Subcutaneous abdominal adipose tissue (tissue), 5 donors: ENCODE results near the gene URGCP.
A peak's percentile ranks its signal among the peaks of the same experiment; 100 is the strongest.

Experiments used
- H3K27ac ChIP-seq: one replicate; pipeline ENCODE4 v1.7.0; 2013; ENCODE audit warnings: low read depth, mild to moderate bottlenecking, inconsistent platforms, low read length, moderate library complexity
- H3K27me3 ChIP-seq, 5 donors: one replicate each; pipeline ENCODE4 v1.7.0; 2013; ENCODE audit warnings: low read length in 5 of 5, inconsistent platforms in 1 of 5; ENCODE audit not compliant: control insufficient read depth in 5 of 5, insufficient read depth in 4 of 5
- H3K36me3 ChIP-seq, 5 donors: one replicate each; pipeline ENCODE4 v1.7.0; 2013; ENCODE audit warnings: low read length in 5 of 5; ENCODE audit not compliant: control insufficient read depth in 5 of 5, insufficient read depth in 5 of 5
- H3K4me1 ChIP-seq, 5 donors: one replicate each; pipeline ENCODE4 v1.7.0; 2013; ENCODE audit warnings: low read length in 5 of 5, mild to moderate bottlenecking in 3 of 5, moderate library complexity in 1 of 5; ENCODE audit not compliant: control insufficient read depth in 5 of 5, insufficient read depth in 5 of 5
- H3K4me3 ChIP-seq, 5 donors: one replicate each; pipeline ENCODE4 v1.7.0; 2013; ENCODE audit warnings: low read length in 5 of 5, low read depth in 1 of 5
- H3K9ac ChIP-seq, 5 donors: one replicate each; pipeline ENCODE4 v1.7.0; 2013; ENCODE audit warnings: low read length in 5 of 5, mild to moderate bottlenecking in 4 of 5, moderate library complexity in 3 of 5
- H3K9me3 ChIP-seq, 5 donors: one replicate each; pipeline ENCODE4 v1.7.0; 2013; ENCODE audit warnings: low read length in 5 of 5; ENCODE audit not compliant: control insufficient read depth in 5 of 5
- donor health status: healthy.
- donor health status: healthy.
- donor health status: healthy.
- donor health status: healthy.
- donor health status: healthy.

The URGCP gene

GRCh38 chr7:43868181-43868580 is 38.2 kb downstream of the URGCP start:
- Histone ChIP-seq H3K27ac (no peak overlapping the region), H3K4me3 (peak overlapping the region in 4 of 5 donors; percentile 52 to 87 (median 80)), H3K27me3 (no peaks in the 10 kb centered on the region), H3K4me1 (peaks cover 16 to 37% (median 34%) of the 10 kb centered on the region in 5 donors), H3K36me3 (peaks cover 4 to 20% (median 17%) of the 10 kb centered on the region in 5 donors), H3K9ac (peak overlapping the region in 3 of 5 donors; percentile 42 to 84 (median 73)), H3K9me3 (no peaks in the 10 kb centered on the region)

GRCh38 chr7:43865277-43865676 is 41.1 kb downstream of the URGCP start:
- Histone ChIP-seq H3K9me3 (no peaks in the 10 kb centered on the region), H3K4me3 (no peak overlapping the region), H3K27ac (no peak overlapping the region), H3K9ac (no peak overlapping the region), H3K27me3 (no peaks in the 10 kb centered on the region), H3K4me1 (peaks cover 4 to 19% (median 16%) of the 10 kb centered on the region in 5 donors), H3K36me3 (peaks cover 4 to 20% (median 17%) of the 10 kb centered on the region in 5 donors)

- H3K27ac ChIP-seq = no peak overlapping the region
- peaks cover 4 to 20% (median 17%) of the 10 kb centered on the region in 5 donors for H3K36me3 ChIP-seq
- no peak overlapping the region for H3K9ac ChIP-seq
These were observed 42.3 kb downstream of the URGCP start for GRCh38 chr7:43864126-43864525.

DNA sequence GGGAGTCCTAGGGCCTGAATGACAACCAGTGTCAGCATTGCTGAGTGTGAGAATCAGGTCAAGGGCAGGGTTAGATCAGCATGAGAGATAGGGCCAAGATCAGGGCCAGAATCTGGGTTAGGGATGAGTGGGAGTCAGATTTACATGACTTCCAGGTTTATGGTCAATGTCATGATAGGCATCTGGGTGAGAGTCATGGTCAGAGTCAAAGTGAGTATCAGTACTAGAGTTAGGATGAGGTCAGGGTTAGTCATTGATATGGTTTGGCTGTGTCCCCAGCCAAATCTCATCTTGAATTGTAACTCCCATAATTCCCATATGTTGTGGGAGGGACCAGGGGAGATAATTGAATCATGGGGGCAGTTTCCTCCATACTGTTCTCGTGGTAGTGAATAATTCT is 49.4 kb downstream of the URGCP start:
- Histone ChIP-seq H3K9ac (no peak overlapping the region), H3K4me1 (no peaks in the 10 kb centered on the region), H3K36me3 (no peaks in the 10 kb centered on the region), H3K27me3 (no peaks in the 10 kb centered on the region), H3K27ac (no peak overlapping the region), H3K9me3 (no peaks in the 10 kb centered on the region), H3K4me3 (no peak overlapping the region)

More at GRCh38 chr7:43864126-43864525, 42.3 kb downstream of the URGCP start:
- Histone ChIP-seq H3K27me3 (no peaks in the 10 kb centered on the region), H3K4me1 (peaks cover 0 to 12% (median 11%) of the 10 kb centered on the region in 5 donors), H3K9me3 (no peaks in the 10 kb centered on the region), H3K4me3 (no peak overlapping the region)

GRCh38 chr7:43856316-43856715 is 50.1 kb downstream of the URGCP start:
- H3K27me3 ChIP-seq = no peaks in the 10 kb centered on the region
- H3K27ac ChIP-seq = no peak overlapping the region
- no peak overlapping the region for H3K4me3 ChIP-seq
- no peaks in the 10 kb centered on the region for H3K4me1 ChIP-seq
- no peaks in the 10 kb centered on the region for H3K36me3 ChIP-seq
- H3K9me3 ChIP-seq = no peaks in the 10 kb centered on the region
- H3K9ac ChIP-seq = no peak overlapping the region

GRCh38 chr7:43855176-43855575 is 51.2 kb downstream of the URGCP start:
- Histone ChIP-seq H3K4me1 (no peaks in the 10 kb centered on the region), H3K9ac (no peak overlapping the region), H3K36me3 (no peaks in the 10 kb centered on the region), H3K4me3 (no peak overlapping the region), H3K27me3 (no peaks in the 10 kb centered on the region), H3K9me3 (no peaks in the 10 kb centered on the region), H3K27ac (no peak overlapping the region)

DNA sequence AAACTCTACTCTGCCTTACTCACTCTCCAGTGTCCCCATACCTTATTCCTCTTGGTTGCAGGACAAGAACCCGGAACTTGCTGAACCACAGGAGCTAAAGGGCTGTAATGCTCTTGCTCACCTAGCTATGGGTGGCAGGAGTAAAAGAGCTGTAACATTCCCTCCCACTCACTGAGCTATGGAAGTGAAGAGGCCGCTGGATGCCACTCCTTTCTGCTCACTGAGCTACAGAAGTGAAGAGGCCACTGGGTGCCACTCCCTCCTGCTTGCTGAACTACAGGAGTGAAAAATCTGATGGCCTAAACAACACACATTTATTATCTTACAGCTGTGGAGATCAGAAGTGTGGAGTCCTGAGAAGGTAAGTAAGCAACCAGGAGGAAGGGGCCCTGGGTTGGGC is 54.6 kb downstream of the URGCP start:
- Histone ChIP-seq H3K9ac (no peak overlapping the region), H3K36me3 (no peaks in the 10 kb centered on the region), H3K27ac (no peak overlapping the region), H3K27me3 (no peaks in the 10 kb centered on the region), H3K9me3 (no peaks in the 10 kb centered on the region), H3K4me1 (no peaks in the 10 kb centered on the region), H3K4me3 (no peak overlapping the region)

GRCh38 chr7:43850348-43851116 is 55.9 kb downstream of the URGCP start:
- no peaks in the 10 kb centered on the region for H3K4me1 ChIP-seq
- H3K4me3 ChIP-seq = no peak overlapping the region
- no peaks in the 10 kb centered on the region for H3K9me3 ChIP-seq
- no peak overlapping the region for H3K27ac ChIP-seq
- H3K9ac ChIP-seq = no peak overlapping the region
- H3K36me3 ChIP-seq = no peaks in the 10 kb centered on the region
- H3K27me3 ChIP-seq = no peaks in the 10 kb centered on the region

DNA sequence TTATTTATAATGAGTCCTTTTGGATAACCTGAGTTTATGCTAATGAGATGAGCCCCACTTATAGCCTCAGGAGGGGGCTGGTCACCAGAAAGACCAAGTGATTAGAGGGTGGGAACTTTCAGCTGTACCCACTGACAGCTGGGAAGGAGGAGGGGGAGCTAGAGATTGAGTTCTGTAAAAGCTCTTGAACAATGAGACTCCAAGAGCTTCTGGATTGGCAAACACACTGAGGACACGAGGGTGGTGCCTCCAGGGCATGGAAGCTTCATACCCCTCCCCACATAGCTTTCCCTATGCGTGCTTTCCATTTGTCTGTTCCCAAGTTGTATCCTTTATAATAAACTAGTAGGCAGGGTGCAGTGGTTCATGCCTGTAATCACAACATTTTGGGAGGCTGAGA is 57.3 kb downstream of the URGCP start:
- Histone ChIP-seq H3K36me3 (no peaks in the 10 kb centered on the region), H3K4me3 (no peak overlapping the region), H3K27ac (no peak overlapping the region), H3K27me3 (no peaks in the 10 kb centered on the region), H3K9ac (no peak overlapping the region), H3K9me3 (no peaks in the 10 kb centered on the region), H3K4me1 (no peaks in the 10 kb centered on the region)

DNA sequence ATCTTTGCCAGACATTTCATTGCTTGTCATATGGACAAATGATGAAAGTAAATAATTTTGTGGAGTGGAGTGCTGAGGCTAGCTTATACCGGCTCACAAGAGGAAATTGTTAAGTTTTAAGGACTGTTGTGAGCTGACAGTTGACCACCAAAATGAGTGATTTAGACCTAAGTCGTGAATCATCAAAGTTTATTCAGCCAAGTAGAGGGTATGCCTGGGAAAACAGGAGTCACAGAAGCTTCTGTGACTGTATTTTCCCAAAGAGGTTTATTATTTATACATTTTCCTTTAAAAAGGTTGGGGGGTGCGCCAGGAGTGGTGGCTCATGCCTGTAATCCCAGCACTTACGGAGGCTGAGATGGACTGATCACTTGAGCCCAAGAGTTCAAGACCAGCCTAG is 58.9 kb downstream of the URGCP start:
- no peak overlapping the region for H3K9ac ChIP-seq
- H3K27ac ChIP-seq = no peak overlapping the region
- H3K36me3 ChIP-seq = no peaks in the 10 kb centered on the region
- no peak overlapping the region for H3K4me3 ChIP-seq
- no peaks in the 10 kb centered on the region for H3K4me1 ChIP-seq
- no peaks in the 10 kb centered on the region for H3K27me3 ChIP-seq
- H3K9me3 ChIP-seq = no peaks in the 10 kb centered on the region
